ENCODE measurements around the gene LIMS1.

LIMS1 gene

DNA sequence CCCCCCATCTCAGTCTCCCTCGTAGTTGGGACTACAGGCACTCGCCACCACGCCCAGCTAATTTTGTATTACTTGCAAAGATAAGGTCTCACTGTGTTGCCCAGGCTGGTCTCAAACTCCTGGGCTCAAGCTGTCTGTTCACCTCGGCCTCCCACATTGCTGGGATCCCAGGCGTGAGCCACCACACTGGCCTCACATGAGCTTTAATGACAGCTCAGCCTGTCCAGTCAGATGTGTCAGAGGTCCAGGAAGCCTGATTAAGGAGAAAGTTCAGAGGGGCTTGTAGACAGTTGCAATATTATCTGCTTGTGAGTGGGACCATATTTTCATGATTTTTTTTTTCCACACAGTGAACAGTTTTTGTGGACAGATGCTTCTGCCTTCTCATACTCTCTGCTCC, 82.0 kb downstream of the LIMS1 start:
- DNase-seq: no peak

- DNase-seq: no peak
Observed at GRCh38 chr2:108616751-108617161, 82.5 kb downstream of the LIMS1 start.

DNA sequence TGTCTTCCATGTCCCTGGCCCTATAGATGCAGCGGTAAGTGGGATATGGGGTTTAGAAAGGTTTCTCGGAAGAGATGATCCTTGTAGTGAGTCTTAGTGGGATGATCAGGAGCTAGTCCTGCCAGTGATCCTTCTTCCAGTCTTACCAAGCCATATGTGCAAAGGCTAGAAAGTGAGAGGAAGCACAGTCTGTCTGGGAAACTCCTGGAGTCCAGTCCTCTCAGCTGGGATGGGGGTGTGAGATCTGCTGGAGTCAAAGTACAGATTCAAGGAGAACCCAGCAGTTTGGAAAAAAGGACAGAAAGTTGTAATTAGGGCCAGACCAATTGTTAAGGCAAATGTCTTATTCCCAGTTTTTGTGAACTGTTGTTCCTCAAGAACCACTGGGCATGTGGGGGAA, 83.3 kb downstream of the LIMS1 start:
- DNase-seq: no peak

- DNase-seq: no peak
Observed at GRCh38 chr2:108619925-108620620, 85.8 kb downstream of the LIMS1 start.

DNA sequence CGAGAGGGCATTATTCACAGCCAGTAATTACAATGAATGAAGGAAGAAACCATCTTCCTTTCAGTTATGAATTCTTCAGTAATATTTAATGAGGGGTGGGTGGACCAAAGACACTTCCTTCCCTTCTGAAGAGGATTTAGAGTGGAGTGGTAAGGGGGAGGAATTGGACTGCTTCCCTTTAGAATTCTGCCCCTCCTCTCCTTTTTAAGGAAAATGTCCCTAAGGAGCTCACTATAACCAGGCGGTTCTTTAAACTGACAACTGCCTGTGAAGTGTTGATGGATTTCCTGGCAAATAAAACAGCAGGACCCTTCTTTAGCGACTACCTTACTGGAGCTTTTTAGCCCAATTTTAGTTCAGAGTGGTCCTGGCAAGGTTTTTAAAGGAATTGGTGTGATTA, 86.4 kb downstream of the LIMS1 start:
- no peak for DNase-seq

DNA sequence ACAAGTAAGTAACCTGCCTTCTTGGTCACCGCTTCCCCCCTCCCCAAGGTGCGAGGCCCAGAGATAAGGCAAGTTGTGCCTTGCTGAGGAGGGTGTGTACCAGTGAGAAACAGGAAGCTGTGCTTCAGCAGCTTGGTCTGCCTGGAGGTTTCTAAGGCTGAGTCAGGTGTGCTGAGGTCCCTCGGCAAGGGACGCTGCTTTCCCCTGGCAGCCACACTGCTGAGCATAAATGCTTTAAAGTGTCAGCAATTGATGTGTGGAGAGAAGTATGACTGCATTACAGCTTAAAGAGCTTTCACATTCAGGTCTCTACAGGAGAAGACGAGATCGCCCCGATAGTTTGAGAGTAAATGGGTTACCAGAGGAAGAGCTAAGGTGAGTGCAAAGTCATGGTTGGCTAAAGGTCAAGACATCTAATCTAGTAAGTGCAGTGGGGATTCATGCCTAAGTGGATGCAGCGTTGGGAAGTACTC, 86.9 kb downstream of the LIMS1 start:
- DNase-seq: peak; percentile 80

DNA sequence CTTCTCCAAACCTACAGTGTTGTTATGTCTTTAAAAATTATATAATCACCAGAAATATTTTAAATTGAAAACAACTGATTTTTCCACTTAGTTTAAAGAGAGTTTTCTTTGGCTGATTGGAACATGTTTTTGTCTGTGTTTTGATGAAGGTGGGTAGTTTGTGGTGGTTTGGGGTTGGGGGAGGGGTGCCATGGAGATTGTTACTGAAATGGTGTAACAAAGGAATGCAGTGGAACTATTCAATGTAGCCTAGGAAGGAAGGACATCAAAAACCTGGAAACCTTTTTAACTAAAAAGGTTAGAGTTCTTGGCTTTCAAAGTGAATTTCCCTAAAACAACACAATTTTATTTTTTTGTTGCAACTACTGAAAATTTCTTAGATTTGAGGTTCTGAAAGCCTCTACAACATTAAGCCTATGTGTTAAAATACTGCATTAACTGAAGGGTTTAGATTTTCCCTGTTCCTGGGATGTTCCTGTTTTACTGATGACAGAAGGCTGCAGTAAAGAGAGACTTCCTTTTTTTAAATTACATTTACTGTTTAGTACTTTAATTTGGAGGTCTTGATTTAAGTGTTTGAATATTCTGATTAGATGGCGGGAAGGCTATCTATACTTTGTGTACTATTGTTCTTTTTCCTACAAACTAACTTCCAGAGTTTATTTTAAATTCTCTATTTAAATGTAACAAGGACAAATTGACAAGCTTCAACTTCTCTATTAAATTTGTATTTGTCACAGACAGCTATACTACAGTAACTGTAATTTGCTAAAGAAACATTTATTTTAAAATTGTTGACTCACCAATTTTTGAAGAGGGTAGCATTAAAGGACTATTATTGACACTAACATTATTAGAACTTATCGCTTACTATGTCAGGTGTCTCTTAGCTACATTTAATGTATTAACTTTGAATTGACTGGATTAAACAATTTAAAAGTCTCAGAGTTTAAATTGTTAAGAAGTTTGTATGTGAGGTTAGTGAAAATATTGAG, 87.7 kb downstream of the LIMS1 start:
- peak; percentile 36 for DNase-seq

GRCh38 chr2:108623616-108624015, 89.3 kb downstream of the LIMS1 start:
- DNase-seq: no peak

- DNase-seq: no peak
Observed at GRCh38 chr2:108625186-108625827, 91.0 kb downstream of the LIMS1 start.

- no peak for DNase-seq
Observed at GRCh38 chr2:108625828-108626195, 91.5 kb downstream of the LIMS1 start.

- no peak for DNase-seq
Observed at GRCh38 chr2:108626995-108627394, 92.7 kb downstream of the LIMS1 start.

GRCh38 chr2:108627911-108628567, 93.8 kb downstream of the LIMS1 start:
- no peak for DNase-seq

- no peak for DNase-seq
Observed at GRCh38 chr2:108628936-108629335, 94.7 kb downstream of the LIMS1 start.

- no peak for DNase-seq
Observed at GRCh38 chr2:108629417-108629816, 95.1 kb downstream of the LIMS1 start.

DNA sequence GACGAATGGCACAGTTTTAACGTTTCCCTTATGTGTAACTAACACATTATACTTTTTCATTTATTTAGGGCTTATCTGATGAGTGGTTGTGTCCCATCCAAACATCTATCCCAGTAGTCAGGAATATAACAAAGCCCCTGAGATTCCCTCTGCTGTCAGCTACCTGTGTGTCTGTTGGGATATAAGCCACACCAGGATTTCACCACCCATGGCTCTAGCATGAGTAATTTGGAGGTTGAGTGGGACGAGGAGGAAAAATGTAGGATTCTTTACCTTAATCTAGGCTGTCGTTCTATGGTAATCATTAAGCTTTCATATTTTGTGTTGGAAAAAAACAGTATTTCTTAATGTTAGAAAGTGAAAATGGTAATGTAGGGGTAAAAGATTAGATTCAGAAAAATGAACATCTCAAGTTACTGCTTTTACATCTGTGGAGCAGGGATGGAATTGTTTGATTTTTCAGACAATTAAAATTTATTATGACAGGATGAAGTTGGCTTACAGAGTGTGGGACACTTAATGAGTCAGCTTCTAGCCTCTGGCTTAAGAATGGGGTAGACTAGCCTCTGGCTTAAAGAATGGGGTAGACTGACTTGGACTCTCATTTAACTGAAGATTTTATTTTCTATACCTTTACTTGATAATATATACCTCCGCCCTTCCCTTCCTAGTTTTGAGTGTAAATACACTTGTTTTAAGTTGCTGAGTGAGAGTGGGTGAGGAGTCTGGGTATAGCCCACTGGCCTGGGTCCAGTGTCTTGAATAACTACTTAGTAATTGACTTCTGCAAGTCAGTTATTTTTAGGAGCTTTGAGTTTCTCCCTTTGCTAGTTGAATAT, 96.5 kb downstream of the LIMS1 start:
- no peak for DNase-seq

GRCh38 chr2:108632332-108633160, 98.3 kb downstream of the LIMS1 start:
- DNase-seq: no peak

- no peak for DNase-seq
Observed at GRCh38 chr2:108633409-108633808, 99.1 kb downstream of the LIMS1 start.

- no peak for DNase-seq
Observed at GRCh38 chr2:108634011-108634410, 99.7 kb downstream of the LIMS1 start.

- no peak for DNase-seq
Observed at GRCh38 chr2:108634576-108635160, 100.4 kb downstream of the LIMS1 start.

DNA sequence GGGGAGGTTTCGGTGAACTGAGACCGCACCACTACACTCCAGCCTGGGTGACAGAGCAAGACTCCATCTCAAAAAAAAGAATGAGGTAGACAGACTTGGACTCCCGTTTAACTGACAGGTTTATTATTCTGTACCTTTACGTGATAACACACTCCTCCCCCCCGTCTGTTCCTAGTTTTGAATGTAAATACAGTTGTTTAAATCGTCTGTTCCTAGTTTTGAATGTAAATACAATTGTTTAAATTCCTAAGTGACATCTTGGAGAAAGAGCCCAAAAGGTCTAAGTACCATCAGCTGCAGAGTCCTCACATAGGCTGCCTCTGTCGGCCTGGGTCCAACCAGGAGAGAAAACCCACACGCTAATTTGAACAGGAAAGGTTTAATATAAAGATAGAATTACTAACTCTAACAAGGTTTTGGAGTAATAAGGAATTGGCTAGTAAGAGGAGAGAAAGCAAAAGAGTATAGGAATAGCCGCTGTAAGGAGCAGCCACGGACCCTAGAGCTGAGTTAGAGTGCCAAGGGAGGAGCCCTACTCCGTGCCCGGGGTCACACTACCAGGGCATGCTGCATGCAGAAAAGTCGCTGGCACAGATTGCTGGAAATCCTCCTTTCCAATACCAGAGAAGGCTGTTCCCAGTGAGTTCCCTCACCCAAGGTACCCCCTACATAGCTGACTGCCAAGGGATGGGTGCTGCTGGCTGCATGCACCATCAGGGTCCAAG, 101.5 kb downstream of the LIMS1 start:
- DNase-seq: no peak

Measured in activated naive CD4-positive, alpha-beta T cell treated with Interleukin-2 at 50 U/mL for 16 hours (primary cell).